ENCODE results near the gene DTNB. TPM values are rescaled to one million over a fixed set of nuclear protein-coding genes. Genes with fewer than 3 reads are reported as not detected.

The DTNB gene
- polyA plus RNA-seq, 1 donor from 2014 or later: 22.5 TPM

- Histone ChIP-seq H4K20me1 (ENCODE audit: insufficient read depth) (no peaks in the 10 kb centered on the region), H3K27ac (ENCODE audit: low read length) (no peak overlapping the region), H3K4me3 (ENCODE audit: low read length) (no peak overlapping the region), H3K4me2 (ENCODE audit: low read length) (no peak overlapping the region), H3K9me3 (ENCODE audit: low read length) (no peaks in the 10 kb centered on the region), H2AFZ (ENCODE audit: low read depth, low read length) (no peak overlapping the region), H3K9ac (ENCODE audit: low read length) (no peak overlapping the region), H3F3A (ENCODE audit: insufficient read depth, low read length, poor library complexity, severe bottlenecking) (no peaks in the 10 kb centered on the region), H3K27me3 (ENCODE audit: insufficient read depth, low read depth, low read length) (no peaks in the 10 kb centered on the region), H3K79me2 (replicated peaks; ENCODE audit: insufficient read depth, low read length) (no peaks in the 10 kb centered on the region), H3K9me2 (ENCODE audit: insufficient read depth, low read length) (no peaks in the 10 kb centered on the region), H3K36me3 (ENCODE audit: insufficient read depth, low read length) (no peaks in the 10 kb centered on the region)
- TF ChIP-seq EZH2 (IDR thresholded peaks at IDR 0.05; ENCODE audit: borderline replicate concordance, insufficient read depth, low read length, poor library complexity, severe bottlenecking): no peak
- TF ChIP-seq EP300 (conservative IDR thresholded peaks at IDR 0.05; ENCODE audit: poor library complexity, severe bottlenecking): no peak
- TF ChIP-seq, protein P1, sequence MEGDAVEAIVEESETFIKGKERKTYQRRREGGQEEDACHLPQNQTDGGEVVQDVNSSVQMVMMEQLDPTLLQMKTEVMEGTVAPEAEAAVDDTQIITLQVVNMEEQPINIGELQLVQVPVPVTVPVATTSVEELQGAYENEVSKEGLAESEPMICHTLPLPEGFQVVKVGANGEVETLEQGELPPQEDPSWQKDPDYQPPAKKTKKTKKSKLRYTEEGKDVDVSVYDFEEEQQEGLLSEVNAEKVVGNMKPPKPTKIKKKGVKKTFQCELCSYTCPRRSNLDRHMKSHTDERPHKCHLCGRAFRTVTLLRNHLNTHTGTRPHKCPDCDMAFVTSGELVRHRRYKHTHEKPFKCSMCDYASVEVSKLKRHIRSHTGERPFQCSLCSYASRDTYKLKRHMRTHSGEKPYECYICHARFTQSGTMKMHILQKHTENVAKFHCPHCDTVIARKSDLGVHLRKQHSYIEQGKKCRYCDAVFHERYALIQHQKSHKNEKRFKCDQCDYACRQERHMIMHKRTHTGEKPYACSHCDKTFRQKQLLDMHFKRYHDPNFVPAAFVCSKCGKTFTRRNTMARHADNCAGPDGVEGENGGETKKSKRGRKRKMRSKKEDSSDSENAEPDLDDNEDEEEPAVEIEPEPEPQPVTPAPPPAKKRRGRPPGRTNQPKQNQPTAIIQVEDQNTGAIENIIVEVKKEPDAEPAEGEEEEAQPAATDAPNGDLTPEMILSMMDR (IDR thresholded peaks at IDR 0.05; ENCODE audit: poor library complexity, severe bottlenecking): no peak
- no peak for TF ChIP-seq POLR2AphosphoS5 (IDR thresholded peaks at IDR 0.05)
- no peak for TF ChIP-seq RAD21 (conservative IDR thresholded peaks at IDR 0.05)
- TF ChIP-seq MXI1 (conservative IDR thresholded peaks at IDR 0.05; ENCODE audit: poor library complexity, severe bottlenecking): no peak
- TF ChIP-seq TAF1 (IDR thresholded peaks at IDR 0.05; ENCODE audit: low read depth): no peak
- no peak for TF ChIP-seq SMC3 (conservative IDR thresholded peaks at IDR 0.05; ENCODE audit: poor library complexity)
- TF ChIP-seq, protein P2, sequence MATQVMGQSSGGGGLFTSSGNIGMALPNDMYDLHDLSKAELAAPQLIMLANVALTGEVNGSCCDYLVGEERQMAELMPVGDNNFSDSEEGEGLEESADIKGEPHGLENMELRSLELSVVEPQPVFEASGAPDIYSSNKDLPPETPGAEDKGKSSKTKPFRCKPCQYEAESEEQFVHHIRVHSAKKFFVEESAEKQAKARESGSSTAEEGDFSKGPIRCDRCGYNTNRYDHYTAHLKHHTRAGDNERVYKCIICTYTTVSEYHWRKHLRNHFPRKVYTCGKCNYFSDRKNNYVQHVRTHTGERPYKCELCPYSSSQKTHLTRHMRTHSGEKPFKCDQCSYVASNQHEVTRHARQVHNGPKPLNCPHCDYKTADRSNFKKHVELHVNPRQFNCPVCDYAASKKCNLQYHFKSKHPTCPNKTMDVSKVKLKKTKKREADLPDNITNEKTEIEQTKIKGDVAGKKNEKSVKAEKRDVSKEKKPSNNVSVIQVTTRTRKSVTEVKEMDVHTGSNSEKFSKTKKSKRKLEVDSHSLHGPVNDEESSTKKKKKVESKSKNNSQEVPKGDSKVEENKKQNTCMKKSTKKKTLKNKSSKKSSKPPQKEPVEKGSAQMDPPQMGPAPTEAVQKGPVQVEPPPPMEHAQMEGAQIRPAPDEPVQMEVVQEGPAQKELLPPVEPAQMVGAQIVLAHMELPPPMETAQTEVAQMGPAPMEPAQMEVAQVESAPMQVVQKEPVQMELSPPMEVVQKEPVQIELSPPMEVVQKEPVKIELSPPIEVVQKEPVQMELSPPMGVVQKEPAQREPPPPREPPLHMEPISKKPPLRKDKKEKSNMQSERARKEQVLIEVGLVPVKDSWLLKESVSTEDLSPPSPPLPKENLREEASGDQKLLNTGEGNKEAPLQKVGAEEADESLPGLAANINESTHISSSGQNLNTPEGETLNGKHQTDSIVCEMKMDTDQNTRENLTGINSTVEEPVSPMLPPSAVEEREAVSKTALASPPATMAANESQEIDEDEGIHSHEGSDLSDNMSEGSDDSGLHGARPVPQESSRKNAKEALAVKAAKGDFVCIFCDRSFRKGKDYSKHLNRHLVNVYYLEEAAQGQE (IDR thresholded peaks at IDR 0.05; ENCODE audit: borderline replicate concordance): no peak
Observed at GRCh38 chr2:25419678-25420242, 253.6 kb downstream of the DTNB start.

DNA sequence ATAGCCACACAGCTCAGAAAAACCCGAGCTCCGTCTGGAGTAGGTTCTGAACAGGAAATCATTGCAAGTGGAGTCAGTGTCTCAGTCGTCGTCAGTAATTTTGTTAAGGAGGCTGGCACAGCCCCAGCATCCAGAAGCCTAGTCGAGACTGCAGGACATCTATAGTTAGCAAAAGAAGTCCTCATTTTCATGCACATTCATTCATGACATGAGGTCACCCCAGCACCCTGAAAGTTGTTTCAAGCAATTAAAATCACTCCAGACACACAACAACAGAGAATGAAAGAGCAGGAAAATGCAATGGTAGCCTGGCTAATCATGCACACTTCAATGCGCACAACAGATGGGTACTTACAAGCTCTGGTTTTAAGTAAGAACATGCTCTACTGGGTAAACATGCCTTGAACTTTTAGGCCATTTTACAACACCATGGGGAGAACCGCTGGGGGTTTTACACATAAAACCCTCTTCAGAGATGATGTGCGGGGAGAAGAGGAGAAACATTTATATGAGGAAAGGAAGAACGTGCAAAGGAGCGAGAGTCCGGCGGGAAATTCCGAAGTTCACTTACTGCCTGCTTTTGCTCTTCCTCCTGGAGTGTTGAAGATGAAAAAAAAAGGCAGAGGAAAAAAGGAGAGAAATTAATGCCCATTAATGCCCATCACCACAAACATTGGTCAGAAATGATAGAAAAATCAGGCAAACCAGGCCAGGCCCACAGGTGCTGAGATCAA is 254.3 kb downstream of the DTNB start:
- Histone ChIP-seq H3K9ac (ENCODE audit: low read length) (no peak overlapping the region), H3K9me2 (ENCODE audit: insufficient read depth, low read length) (no peaks in the 10 kb centered on the region), H3K4me2 (ENCODE audit: low read length) (no peak overlapping the region), H3K4me3 (ENCODE audit: low read length) (no peak overlapping the region), H3K27ac (ENCODE audit: low read length) (no peak overlapping the region), H3F3A (ENCODE audit: insufficient read depth, low read length, poor library complexity, severe bottlenecking) (no peaks in the 10 kb centered on the region), H4K20me1 (ENCODE audit: insufficient read depth) (no peaks in the 10 kb centered on the region), H3K9me3 (ENCODE audit: low read length) (no peaks in the 10 kb centered on the region), H3K27me3 (ENCODE audit: insufficient read depth, low read depth, low read length) (no peaks in the 10 kb centered on the region), H3K79me2 (replicated peaks; ENCODE audit: insufficient read depth, low read length) (no peaks in the 10 kb centered on the region), H2AFZ (ENCODE audit: low read depth, low read length) (no peak overlapping the region), H3K36me3 (ENCODE audit: insufficient read depth, low read length) (no peaks in the 10 kb centered on the region)
- TF ChIP-seq TAF1 (IDR thresholded peaks at IDR 0.05; ENCODE audit: low read depth) (no peak), POLR2AphosphoS5 (IDR thresholded peaks at IDR 0.05) (no peak), EP300 (conservative IDR thresholded peaks at IDR 0.05; ENCODE audit: poor library complexity, severe bottlenecking) (no peak), SMC3 (conservative IDR thresholded peaks at IDR 0.05; ENCODE audit: poor library complexity) (no peak), EZH2 (IDR thresholded peaks at IDR 0.05; ENCODE audit: borderline replicate concordance, insufficient read depth, low read length, poor library complexity, severe bottlenecking) (no peak), MXI1 (conservative IDR thresholded peaks at IDR 0.05; ENCODE audit: poor library complexity, severe bottlenecking) (no peak), RAD21 (conservative IDR thresholded peaks at IDR 0.05) (no peak)
- TF ChIP-seq, protein P2 (IDR thresholded peaks at IDR 0.05; ENCODE audit: borderline replicate concordance): no peak
- TF ChIP-seq, protein P1 (IDR thresholded peaks at IDR 0.05; ENCODE audit: poor library complexity, severe bottlenecking): no peak
